GM12878 (cell line): ENCODE measurements around the gene POU2F3. TPM values are rescaled to one million over a fixed set of nuclear protein-coding genes. Genes with fewer than 3 reads are reported as not detected.
"Not testable (repeated sequence)": the region's sequence is repeated elsewhere in the genome, so short reads cannot be mapped to it uniquely, and the experiment has no call there.

Experiments
- ATAC-seq: fragments of 200-7000 bp; cut with Tn5 transposase; 3 replicates; pipeline ENCODE4 v1.9.1; 2020; ENCODE audit warnings: mild to moderate bottlenecking, moderate library complexity
- BruUV-seq: library from RNA; stranded (reverse); fragments of 400-500 nt; replicated peaks from 2 replicates; lab custom pipeline; 2021; lab: Mats Ljungman, UMichigan
- CTCF ChIA-PET: fragments of 300-600 bp; sonication (Branson Sonifier 250); formaldehyde crosslinking; extraction: SDS; loops from one replicate; lab custom pipeline; 2021; ENCODE audit warnings: inconsistent platforms; lab: Yijun Ruan, JAX
- POLR2A ChIA-PET: fragments of 350-600 bp; formaldehyde crosslinking; extraction: SDS; loops from one replicate; lab custom pipeline; 2021; ENCODE audit warnings: inconsistent platforms; lab: Charles Lee
- RAD21 ChIA-PET: fragments of 300-600 bp; sonication (Branson Sonifier 250); formaldehyde crosslinking; loops from one replicate; lab custom pipeline; 2023; ENCODE audit warnings: antibody characterized with exemption; ENCODE audit not compliant: unreplicated experiment; lab: Charles Lee
- SMC1A ChIA-PET: fragments of 300-600 bp; sonication (Branson Sonifier 250); formaldehyde crosslinking; loops from one replicate; lab custom pipeline; 2023; ENCODE audit not compliant: unreplicated experiment, uncharacterized antibody; lab: Charles Lee
- DNase-seq: peaks from one replicate; pipeline ENCODE4 v3.0.0-alpha.2; 2011; ENCODE audit warnings: low read depth, low spot score
- FAIRE-seq: peaks from 3 replicates; lab custom pipeline; 2011; peaks lifted over from hg19 to GRCh38; lab: Jason Lieb, UNC
- H2AFZ ChIP-seq: 2 replicates; pipeline ENCODE4 v1.6.0; 2011; ENCODE audit warnings: low read depth, low read length, control low read depth; ENCODE audit not compliant: control insufficient read depth
- H3K27ac ChIP-seq: 2 replicates; pipeline ENCODE4 v1.5.1; 2011; ENCODE audit warnings: control low read depth; ENCODE audit not compliant: control insufficient read depth, insufficient read depth
- H3K27me3 ChIP-seq, 2 experiments: replicated peaks in 1 of 2; 2 replicates each; pipeline versions ENCODE4 v1.6.0 to v1.6.1; 2011; ENCODE audit warnings: low read length in 1 of 2; ENCODE audit not compliant: control insufficient read depth in 2 of 2, insufficient read depth in 2 of 2
- H3K36me3 ChIP-seq, 2 experiments: 2 replicates each; pipeline ENCODE4 v1.5.1; 2011; ENCODE audit warnings: low read length in 1 of 2; ENCODE audit not compliant: control insufficient read depth in 2 of 2, insufficient read depth in 2 of 2
- H3K4me1 ChIP-seq: 2 replicates; pipeline ENCODE4 v1.6.1; 2011; ENCODE audit warnings: mild to moderate bottlenecking, low read length, moderate library complexity, mixed read lengths; ENCODE audit not compliant: control insufficient read depth, insufficient read depth
- H3K4me2 ChIP-seq: 2 replicates; pipeline ENCODE4 v1.6.0; 2011; ENCODE audit warnings: control low read depth; ENCODE audit not compliant: control insufficient read depth, insufficient read depth
- H3K4me3 ChIP-seq: fragments of 200-600 bp; sonication (generic); 2 replicates; pipeline ENCODE4 v1.5.1; 2016
- H3K79me2 ChIP-seq: 2 replicates; pipeline ENCODE4 v1.6.0; 2011; ENCODE audit warnings: low read length; ENCODE audit not compliant: control insufficient read depth, insufficient read depth
- H3K9ac ChIP-seq: 2 replicates; pipeline ENCODE4 v1.8.0; 2011; ENCODE audit warnings: low read length, control low read depth, mixed read lengths; ENCODE audit not compliant: control insufficient read depth, insufficient read depth
- H3K9me3 ChIP-seq: replicated peaks from 3 replicates; pipeline ENCODE4 v1.5.1; 2011; ENCODE audit warnings: mild to moderate bottlenecking, low read length; ENCODE audit not compliant: control insufficient read depth, insufficient read depth
- H4K20me1 ChIP-seq: 2 replicates; pipeline ENCODE4 v1.6.0; 2011; ENCODE audit not compliant: control insufficient read depth, insufficient read depth
- ATF7 ChIP-seq: fragments of 450-650 bp; IDR thresholded peaks from 2 replicates; pipeline ENCODE4 v1.6.1; 2016; ENCODE audit warnings: low read depth, mild to moderate bottlenecking
- CBX5 ChIP-seq: sonication (generic); IDR thresholded peaks from 2 replicates; pipeline ENCODE4 v1.6.1; 2016; ENCODE audit warnings: low read depth, moderate library complexity, mild to moderate bottlenecking, inconsistent platforms
- EP300 ChIP-seq, 2 experiments: fragments of 150-350 bp in 1 of 2; IDR thresholded peaks; 2 replicates each; pipeline ENCODE4 v1.6.1; 2011 to 2012; ENCODE audit warnings: low read depth in 2 of 2, low read length in 2 of 2, borderline replicate concordance in 1 of 2, improper control_type of control experiment in 1 of 2, inconsistent platforms in 1 of 2; ENCODE audit not compliant: control insufficient read depth in 1 of 2
- ETV6 ChIP-seq, 2 experiments: fragments of 450-650 bp in 1 of 2; IDR thresholded peaks in 1 of 2; conservative IDR thresholded peaks in 1 of 2; 2 replicates each; pipeline ENCODE4 v1.6.1; 2014; ENCODE audit warnings: antibody characterized with exemption in 1 of 2, borderline replicate concordance in 1 of 2, low read depth in 1 of 2, mild to moderate bottlenecking in 1 of 2, moderate library complexity in 1 of 2
- NBN ChIP-seq: fragments of 450-650 bp; IDR thresholded peaks from 2 replicates; pipeline ENCODE4 v1.6.1; 2016
- NFXL1 ChIP-seq: fragments of 450-650 bp; IDR thresholded peaks from 2 replicates; pipeline ENCODE4 v1.6.1; 2017; ENCODE audit warnings: antibody characterized with exemption, mild to moderate bottlenecking, borderline replicate concordance
- NFYB ChIP-seq: IDR thresholded peaks from 2 replicates; pipeline ENCODE4 v1.6.1; 2011; ENCODE audit warnings: low read depth, mild to moderate bottlenecking, low read length, improper control_type of control experiment, moderate library complexity; ENCODE audit not compliant: insufficient read depth
- NR2F1 ChIP-seq: fragments of 450-650 bp; conservative IDR thresholded peaks from 2 replicates; pipeline ENCODE4 v1.6.1; 2017; ENCODE audit warnings: mild to moderate bottlenecking
- POU2F2 ChIP-seq: IDR thresholded peaks from 3 replicates; pipeline ENCODE4 v1.6.1; 2011; ENCODE audit warnings: low read depth, mild to moderate bottlenecking, low read length, borderline replicate concordance
- RB1 ChIP-seq: fragments of 450-650 bp; formaldehyde crosslinking; IDR thresholded peaks from 2 replicates; pipeline ENCODE4 v1.6.1; 2017; ENCODE audit warnings: mild to moderate bottlenecking, borderline replicate concordance
- RELA ChIP-seq: fragments of 450-650 bp; IDR thresholded peaks from 2 replicates; pipeline ENCODE4 v1.8.0; 2014; ENCODE audit warnings: borderline replicate concordance; ENCODE audit not compliant: partially characterized antibody
- ZBTB33 ChIP-seq: fragments of 450-650 bp; IDR thresholded peaks from 2 replicates; pipeline ENCODE4 v1.6.1; 2017; ENCODE audit warnings: mild to moderate bottlenecking
- WGBS: methylation state at CpG from one replicate; pipeline ENCODE4 v1.1.6; 2016; ENCODE audit warnings: low lambda C conversion rate; ENCODE audit not compliant: insufficient replicate concordance, insufficient coverage; ENCODE audit errors: missing lambda C conversion rate; 5-methylcytosine and 5-hydroxymethylcytosine counted together
- in situ Hi-C: fragments of 300-500 bp; cut with MboI; formaldehyde crosslinking; loops from 9 replicates; pipeline ENCODE4 v1.14.3; 2018; ENCODE audit warnings: mixed read lengths
- intact Hi-C: fragments of 100-400 bp; cut with micrococcal nuclease; formaldehyde crosslinking; loops from one replicate; pipeline ENCODE4 v1.14.2; 2022; ENCODE audit not compliant: unreplicated experiment
- polyA plus RNA-seq, 11 experiments: library from polyadenylated mRNA; depleted of rRNA in 4 of 11; unstranded in 6 of 11; stranded (reverse) in 5 of 11; fragments of >200 nt; fragmentation: Nextera tagmentation in 4 of 11; fragmentation: Illumina TruSeq in 1 of 11; extraction: Ambion mirVana in 4 of 11; extraction: Trizol in 1 of 11; gene quantifications; 1 replicate in 1 of 11; 2 replicates in 10 of 11; pipeline versions ENCODE4 v1.2.1 to v1.2.3, GENCODE V29; 2011 to 2016; ENCODE audit warnings: inconsistent platforms in 2 of 11, missing spikeins in 2 of 11, low read depth in 1 of 11
- total RNA-seq, 4 experiments: library from RNA; depleted of rRNA in 3 of 4; stranded (reverse); fragments of >200 nt in 3 of 4; fragmentation: Illumina TruSeq in 1 of 4; extraction: Trizol in 1 of 4; gene quantifications; 2 replicates each; pipeline versions ENCODE4 v1.2.1 to v1.2.3, GENCODE V29; 2013 to 2021

POU2F3 gene
- total and polyA plus RNA-seq, 10 of the 15 experiments (the other 5 are each of a cell fraction or from before 2014, with no cell fraction given) = 0.09 to 4.4 (median 0.33) TPM

- FAIRE-seq, H4K20me1 ChIP-seq, in situ Hi-C loops, RAD21 ChIA-PET, H3K79me2 ChIP-seq, H3K27me3 ChIP-seq, H3K9me3 ChIP-seq, H3K4me1 ChIP-seq, H3K4me3 ChIP-seq, BruUV-seq, intact Hi-C loops, H3K4me2 ChIP-seq, H2AFZ ChIP-seq, ATAC-seq: not testable (repeated sequence)
- ChIA-PET SMC1A (interaction anchor here (0.9 kb wide), 1 partner anchor 27 kb away, joined by 4 read pairs; no protein-coding TSS in a partner anchor), CTCF (interaction anchor here (1.3 to 4.5 kb wide), 4 partner anchors 14 to 41 kb away, joined by 3 to 23 read pairs (median 6); no protein-coding TSS in a partner anchor)
- peak in 1 of 2 experiments; percentile 49; a peak in 2 of 4 replicates for TF ChIP-seq ETV6 (conservative IDR thresholded peaks at IDR 0.05 in 1 of 2, IDR thresholded peaks at IDR 0.05 in 1 of 2; ENCODE audit: borderline replicate concordance in 1 of 2, low read depth in 1 of 2)
- TF ChIP-seq, all 136 proteins: peak for 1; not testable (repeated sequence) for 135
- POLR2A ChIA-PET, DNase-seq, H3K9ac ChIP-seq, H3K27ac ChIP-seq, H3K36me3 ChIP-seq: not testable (repeated sequence)
- 25% methylated on average over 2 of the region's 2 CpGs for WGBS
Measured at GRCh38 chr11:120273956-120274355, 34.0 kb downstream of the POU2F3 start.

- ChIA-PET CTCF (no interaction called here), SMC1A (no interaction called here), RAD21 (interaction anchor here (1.0 kb wide), 1 partner anchor 44 kb away, joined by 3 read pairs; no protein-coding TSS in a partner anchor), POLR2A (no interaction called here)
- no peak overlapping the region for H3K9ac ChIP-seq
- no peaks in the 10 kb centered on the region for H3K4me1 ChIP-seq
- intact Hi-C loops = no loop called here
- peaks cover 0 to 4% of the 10 kb centered on the region in 2 experiments; a peak in 1 of 4 replicates for H3K27me3 ChIP-seq
- no peak overlapping the region for H3K27ac ChIP-seq
- ATAC-seq (no peak), DNase-seq (no peak), FAIRE-seq (no peak)
- no peaks in the 10 kb centered on the region for H3K79me2 ChIP-seq
- no peaks in the 10 kb centered on the region for H3K36me3 ChIP-seq
- H3K4me3 ChIP-seq = no peak overlapping the region
- no TSS peak for BruUV-seq
- no peak overlapping the region for H2AFZ ChIP-seq
- H3K4me2 ChIP-seq = no peak overlapping the region
- 47% methylated on average over 5 of the region's 5 CpGs for WGBS
- in situ Hi-C loops = no loop called here
- no peaks in the 10 kb centered on the region for H3K9me3 ChIP-seq
- H4K20me1 ChIP-seq = no peaks in the 10 kb centered on the region
- TF ChIP-seq RELA (no peak), NFYB (no peak), NBN (no peak), POU2F2 (no peak), NFXL1 (no peak), ATF7 (no peak), CBX5 (no peak), ZBTB33 (no peak), NR2F1 (no peak), RB1 (no peak), EP300 (IDR thresholded peaks at IDR 0.05; ENCODE audit: borderline replicate concordance in 1 of 2, control insufficient read depth in 1 of 2, low read depth in 2 of 2, low read length in 2 of 2) (no peak)
Measured at GRCh38 chr11:120279502-120279901, 39.6 kb downstream of the POU2F3 start.
